SK-N-SH (cell line): ENCODE measurements around the gene PMF1.

Source experiments
- ELF1 ChIP-seq: IDR thresholded peaks from 2 replicates; pipeline ENCODE4 v1.4.0; 2012
- GABPA ChIP-seq: IDR thresholded peaks from 2 replicates; pipeline ENCODE4 v1.4.0; 2012; ENCODE audit warnings: low read depth, mild to moderate bottlenecking
- REST ChIP-seq: IDR thresholded peaks from 2 replicates; pipeline ENCODE4 v1.6.1; 2012; ENCODE audit warnings: mild to moderate bottlenecking, low read depth, low read length, moderate library complexity
- TAF1 ChIP-seq: IDR thresholded peaks from 2 replicates; pipeline ENCODE4 v1.6.1; 2012; ENCODE audit warnings: low read depth, mild to moderate bottlenecking, low read length, moderate library complexity, borderline replicate concordance
- TF ChIP-seq, protein P1 (sequence below): fragments of 200-600 bp; sonication (generic); IDR thresholded peaks from 2 replicates; pipeline ENCODE4 v1.6.1; 2017; ENCODE audit warnings: antibody characterized with exemption, mild to moderate bottlenecking, moderate library complexity

GRCh38 chr1:156176610-156177210 lies 36.1 kb upstream of the PMF1 start:
- TF ChIP-seq, protein P1, sequence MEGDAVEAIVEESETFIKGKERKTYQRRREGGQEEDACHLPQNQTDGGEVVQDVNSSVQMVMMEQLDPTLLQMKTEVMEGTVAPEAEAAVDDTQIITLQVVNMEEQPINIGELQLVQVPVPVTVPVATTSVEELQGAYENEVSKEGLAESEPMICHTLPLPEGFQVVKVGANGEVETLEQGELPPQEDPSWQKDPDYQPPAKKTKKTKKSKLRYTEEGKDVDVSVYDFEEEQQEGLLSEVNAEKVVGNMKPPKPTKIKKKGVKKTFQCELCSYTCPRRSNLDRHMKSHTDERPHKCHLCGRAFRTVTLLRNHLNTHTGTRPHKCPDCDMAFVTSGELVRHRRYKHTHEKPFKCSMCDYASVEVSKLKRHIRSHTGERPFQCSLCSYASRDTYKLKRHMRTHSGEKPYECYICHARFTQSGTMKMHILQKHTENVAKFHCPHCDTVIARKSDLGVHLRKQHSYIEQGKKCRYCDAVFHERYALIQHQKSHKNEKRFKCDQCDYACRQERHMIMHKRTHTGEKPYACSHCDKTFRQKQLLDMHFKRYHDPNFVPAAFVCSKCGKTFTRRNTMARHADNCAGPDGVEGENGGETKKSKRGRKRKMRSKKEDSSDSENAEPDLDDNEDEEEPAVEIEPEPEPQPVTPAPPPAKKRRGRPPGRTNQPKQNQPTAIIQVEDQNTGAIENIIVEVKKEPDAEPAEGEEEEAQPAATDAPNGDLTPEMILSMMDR, result no peak
- no peak for TF ChIP-seq ELF1
- no peak for TF ChIP-seq TAF1
- no peak for TF ChIP-seq GABPA
- TF ChIP-seq REST, result no peak
